Measurements from ENCODE around the gene SRGAP2C. TPM values are rescaled to one million over a fixed set of nuclear protein-coding genes. Genes with fewer than 3 reads are reported as not detected.
"Not testable (repeated sequence)": the region's sequence is repeated elsewhere in the genome, so short reads cannot be mapped to it uniquely, and the experiment has no call there.

SRGAP2C gene
- total RNA-seq, 4 donors from 2014 or later: 4.1 to 8.7 (median 6.6) TPM

DNA sequence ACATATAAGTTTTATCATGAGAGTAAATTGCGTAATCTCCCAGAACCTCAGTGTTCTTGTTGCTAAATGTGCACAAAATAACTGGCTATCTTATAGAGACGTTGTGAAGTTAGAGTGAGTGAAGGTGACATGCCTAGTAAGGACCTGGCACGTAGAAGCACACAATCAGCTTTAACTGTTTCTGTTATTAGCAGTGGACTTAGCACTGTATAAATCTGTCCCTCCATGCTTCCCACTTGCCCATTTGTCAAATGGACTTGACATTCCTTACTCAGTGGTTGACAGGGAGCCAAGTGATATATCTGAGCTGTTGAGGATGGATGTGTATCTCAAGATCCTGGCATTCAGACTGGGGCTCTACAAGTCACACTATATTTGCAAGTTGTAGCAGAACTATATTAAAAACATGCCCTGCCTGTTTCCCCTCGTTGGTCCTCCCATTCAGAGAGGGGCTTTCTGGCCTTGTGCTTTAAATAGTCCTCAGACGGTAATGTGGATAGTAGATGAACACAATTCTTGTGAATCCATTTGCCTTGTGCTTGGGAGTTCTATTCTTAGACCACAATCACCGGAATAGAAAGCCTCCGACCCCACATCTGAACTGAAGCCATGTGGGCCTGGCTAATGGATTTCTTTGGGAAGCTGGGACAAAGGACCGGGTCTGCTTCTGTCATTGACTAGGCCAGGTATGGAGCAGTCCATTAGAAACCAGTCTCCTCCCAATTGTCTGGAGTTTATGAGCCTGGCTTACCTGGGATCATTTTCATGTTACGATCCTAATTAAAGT is 43.0 kb downstream of the SRGAP2C start:
- H3K4me1 ChIP-seq; H3K27me3 ChIP-seq; H3K27ac ChIP-seq; DNase-seq; H3K36me3 ChIP-seq; H3K9me3 ChIP-seq; in situ Hi-C loops (cut with MboI; ENCODE audit: low pct_ligation_motif_present in 1 of 4, low pct_unique_long_range_greater_than_20kb in 1 of 4, low sequenced_read_pairs in 3 of 4); H3K4me3 ChIP-seq; intact Hi-C loops (cut with DNase I; ENCODE audit: low total_unique reads): not testable (repeated sequence)
- WGBS, 2 donors (ENCODE audit: low coverage in 1 of 2): 48% methylated on average over 3 of the region's 9 CpGs; no CpG with 5 or more reads in 1 of the 2 donors

DNA sequence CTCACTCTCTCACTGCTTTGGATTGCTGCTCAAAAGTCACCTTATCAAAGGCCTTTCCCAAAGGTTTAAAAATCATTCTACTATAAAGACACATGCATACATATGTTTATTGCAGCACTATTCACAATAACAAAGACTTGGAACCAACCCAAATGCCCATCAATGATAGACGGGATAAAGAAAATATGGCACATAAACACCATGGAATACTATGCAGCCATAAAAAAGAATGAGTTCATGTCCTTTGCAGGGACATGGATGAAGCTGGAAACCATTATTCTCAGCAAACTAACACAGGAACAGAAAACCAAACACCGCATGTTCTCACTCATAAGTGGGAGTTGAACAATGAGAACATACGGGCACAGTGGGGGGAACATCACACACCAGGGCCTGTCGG is 45.9 kb downstream of the SRGAP2C start:
- H3K36me3 ChIP-seq; H3K9me3 ChIP-seq; DNase-seq; H3K4me1 ChIP-seq; H3K27me3 ChIP-seq; H3K27ac ChIP-seq; H3K4me3 ChIP-seq; in situ Hi-C loops (cut with MboI; ENCODE audit: low pct_ligation_motif_present in 1 of 4, low pct_unique_long_range_greater_than_20kb in 1 of 4, low sequenced_read_pairs in 3 of 4); intact Hi-C loops (cut with DNase I; ENCODE audit: low total_unique reads): not testable (repeated sequence)
- WGBS, 2 donors (ENCODE audit: low coverage in 1 of 2): 55 to 82% methylated on average over 1 of the region's 4 CpGs

DNA sequence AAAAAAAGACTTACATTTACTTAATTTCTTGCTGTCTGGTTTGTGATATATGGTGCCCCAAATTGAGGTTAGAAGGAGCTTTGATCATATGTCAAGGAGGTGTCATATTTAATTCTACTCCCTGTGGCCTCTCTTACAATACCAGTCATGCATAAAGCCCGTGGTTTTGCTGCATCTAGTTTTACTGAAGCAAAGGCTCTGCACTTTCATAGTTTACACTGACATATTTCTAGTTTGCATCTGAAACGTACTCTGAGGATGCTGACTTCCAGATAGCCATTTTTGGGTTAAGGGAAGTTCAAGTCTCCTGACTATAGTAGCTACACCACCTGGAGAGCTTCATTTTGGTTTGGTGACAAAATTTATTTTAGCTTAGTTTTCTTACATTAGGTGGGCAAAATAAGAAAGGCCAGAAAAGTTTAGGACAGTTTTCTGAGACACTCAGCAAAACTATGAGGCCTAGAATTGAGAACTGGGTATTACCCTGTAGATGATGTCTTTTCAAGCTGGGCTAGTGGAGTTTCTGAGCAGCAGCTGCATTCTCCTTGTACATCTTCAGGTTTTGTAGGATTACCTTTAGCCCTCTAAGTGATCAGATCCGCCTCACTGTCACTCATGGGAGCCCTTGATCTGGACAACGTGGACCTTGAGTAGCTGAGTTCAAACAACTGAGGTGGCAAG is 47.8 kb downstream of the SRGAP2C start:
- H3K27ac ChIP-seq; H3K36me3 ChIP-seq; H3K4me1 ChIP-seq; DNase-seq; intact Hi-C loops (cut with DNase I; ENCODE audit: low total_unique reads); in situ Hi-C loops (cut with MboI; ENCODE audit: low pct_ligation_motif_present in 1 of 4, low pct_unique_long_range_greater_than_20kb in 1 of 4, low sequenced_read_pairs in 3 of 4); H3K9me3 ChIP-seq; H3K27me3 ChIP-seq; H3K4me3 ChIP-seq: not testable (repeated sequence)
- WGBS, 2 donors (ENCODE audit: low coverage in 1 of 2): 35% methylated on average over 2 of the region's 4 CpGs; no CpG with 5 or more reads in 1 of the 2 donors

DNA sequence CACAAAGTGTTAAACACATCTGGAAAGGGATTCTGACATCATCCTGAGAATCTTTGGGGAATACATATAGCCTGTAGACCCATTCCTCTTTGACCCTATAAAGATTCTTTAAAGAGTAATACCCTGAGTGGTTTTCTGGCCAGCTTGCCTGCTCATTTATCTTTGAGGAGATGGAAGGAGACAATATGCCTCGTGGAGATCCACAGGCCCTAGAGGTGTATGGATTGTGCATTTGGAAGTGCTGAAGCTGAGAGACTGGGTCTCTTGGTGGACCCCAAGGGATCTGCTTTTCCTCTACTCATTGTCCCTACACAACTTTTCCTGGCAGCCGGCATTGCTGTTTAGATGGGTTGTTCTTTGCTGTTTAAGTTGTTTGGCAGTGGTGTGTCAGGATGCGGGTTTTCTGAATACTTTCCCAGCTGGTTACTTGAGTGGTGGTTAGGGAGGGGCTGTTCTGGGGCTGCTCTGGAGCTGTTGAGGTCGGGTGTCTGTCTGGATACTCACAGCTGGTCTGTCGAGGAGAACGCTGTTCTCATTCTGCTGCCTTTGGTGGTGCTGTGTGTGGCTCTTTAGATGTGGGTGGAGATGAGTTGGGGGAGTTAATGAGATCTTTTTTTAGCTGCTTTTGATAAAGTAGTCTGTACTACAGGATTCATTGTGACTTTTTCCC is 49.5 kb downstream of the SRGAP2C start:
- H3K4me3 ChIP-seq; H3K27me3 ChIP-seq; H3K4me1 ChIP-seq; intact Hi-C loops (cut with DNase I; ENCODE audit: low total_unique reads); in situ Hi-C loops (cut with MboI; ENCODE audit: low pct_ligation_motif_present in 1 of 4, low pct_unique_long_range_greater_than_20kb in 1 of 4, low sequenced_read_pairs in 3 of 4); H3K9me3 ChIP-seq; DNase-seq; H3K36me3 ChIP-seq; H3K27ac ChIP-seq: not testable (repeated sequence)
- WGBS, 2 donors (ENCODE audit: low coverage in 1 of 2): no CpG with 5 or more reads among the region's 6 CpGs

DNA sequence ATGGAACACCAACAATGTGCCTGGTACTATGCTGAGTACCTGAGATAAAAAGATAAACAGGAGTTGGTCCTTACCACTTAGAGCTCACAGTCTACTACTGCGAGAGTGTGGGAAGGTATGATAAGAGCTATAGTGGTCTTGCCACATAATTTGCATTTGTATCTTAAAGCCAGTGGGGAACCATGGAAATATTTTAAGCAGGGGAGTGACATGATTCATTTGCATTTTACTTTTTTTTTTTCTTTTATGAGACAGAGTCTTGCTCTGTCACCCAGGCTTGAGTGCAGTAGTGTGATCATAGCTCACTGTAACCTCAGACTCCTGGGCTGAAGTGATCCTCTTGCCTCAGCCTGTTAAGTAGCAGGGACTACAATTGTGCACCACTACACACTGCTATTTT is 53.6 kb downstream of the SRGAP2C start:
- in situ Hi-C loops (cut with MboI; ENCODE audit: low pct_ligation_motif_present in 1 of 4, low pct_unique_long_range_greater_than_20kb in 1 of 4, low sequenced_read_pairs in 3 of 4); H3K36me3 ChIP-seq; H3K4me1 ChIP-seq; H3K4me3 ChIP-seq; H3K27ac ChIP-seq; H3K27me3 ChIP-seq; DNase-seq; H3K9me3 ChIP-seq; intact Hi-C loops (cut with DNase I; ENCODE audit: low total_unique reads): not testable (repeated sequence)
- WGBS, 2 donors (ENCODE audit: low coverage in 1 of 2): 88% methylated on average over 1 of the region's 1 CpG; no CpG with 5 or more reads in 1 of the 2 donors

DNA sequence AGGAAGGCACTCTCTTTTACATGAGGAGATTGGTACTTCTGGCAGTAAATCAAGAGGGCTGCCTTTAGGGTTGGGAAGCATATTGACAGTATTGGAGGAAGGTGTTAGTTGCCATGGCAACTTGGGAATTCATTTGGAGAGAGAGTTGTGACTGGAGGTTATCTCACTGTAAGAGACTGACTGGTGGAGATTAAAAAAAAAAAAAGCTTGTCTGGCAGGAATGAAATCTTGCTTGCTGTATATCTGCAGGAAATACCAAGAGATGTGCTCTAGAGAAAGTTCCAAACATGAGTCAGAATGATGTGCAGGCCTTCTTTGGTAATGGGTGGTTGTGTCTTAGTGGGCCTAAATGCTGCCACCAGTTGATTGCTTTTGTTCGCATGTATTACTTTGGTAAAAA is 59.1 kb downstream of the SRGAP2C start:
- in situ Hi-C loops (cut with MboI; ENCODE audit: low pct_ligation_motif_present in 1 of 4, low pct_unique_long_range_greater_than_20kb in 1 of 4, low sequenced_read_pairs in 3 of 4): not testable (repeated sequence)

DNA sequence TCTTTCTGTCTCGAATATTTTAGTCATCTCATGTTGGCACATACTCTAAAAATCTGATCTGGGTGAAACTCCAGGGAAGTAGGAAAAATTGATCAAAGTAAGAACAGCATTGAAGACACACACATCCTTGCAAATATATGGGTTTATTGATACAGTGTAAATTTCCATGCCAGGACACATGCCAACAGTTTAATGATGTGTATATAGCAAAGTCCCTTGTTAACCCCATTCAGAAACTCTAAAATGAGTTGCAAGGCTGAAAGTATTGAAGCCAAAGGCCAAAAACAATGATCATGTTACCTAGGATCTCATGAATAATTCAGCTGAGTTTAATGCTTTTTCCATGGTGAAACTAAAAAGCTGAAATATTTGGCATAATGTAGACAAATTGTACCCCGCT is 61.6 kb downstream of the SRGAP2C start:
- intact Hi-C loops (cut with DNase I; ENCODE audit: low total_unique reads); H3K36me3 ChIP-seq; H3K4me3 ChIP-seq; H3K27ac ChIP-seq; H3K9me3 ChIP-seq; H3K4me1 ChIP-seq; DNase-seq; H3K27me3 ChIP-seq; in situ Hi-C loops (cut with MboI; ENCODE audit: low pct_ligation_motif_present in 1 of 4, low pct_unique_long_range_greater_than_20kb in 1 of 4, low sequenced_read_pairs in 3 of 4): not testable (repeated sequence)
- WGBS, 2 donors (ENCODE audit: low coverage in 1 of 2): no CpG with 5 or more reads among the region's 2 CpGs

More for the DNA sequence above, 59.1 kb downstream of the SRGAP2C start:
- DNase-seq; H3K27me3 ChIP-seq; H3K27ac ChIP-seq; intact Hi-C loops (cut with DNase I; ENCODE audit: low total_unique reads); H3K4me1 ChIP-seq; H3K36me3 ChIP-seq; H3K9me3 ChIP-seq; H3K4me3 ChIP-seq: not testable (repeated sequence)
- whole genome bisulfite sequencing, 2 donors (ENCODE audit: low coverage in 1 of 2): no CpG with 5 or more reads among the region's 1 CpG

DNA sequence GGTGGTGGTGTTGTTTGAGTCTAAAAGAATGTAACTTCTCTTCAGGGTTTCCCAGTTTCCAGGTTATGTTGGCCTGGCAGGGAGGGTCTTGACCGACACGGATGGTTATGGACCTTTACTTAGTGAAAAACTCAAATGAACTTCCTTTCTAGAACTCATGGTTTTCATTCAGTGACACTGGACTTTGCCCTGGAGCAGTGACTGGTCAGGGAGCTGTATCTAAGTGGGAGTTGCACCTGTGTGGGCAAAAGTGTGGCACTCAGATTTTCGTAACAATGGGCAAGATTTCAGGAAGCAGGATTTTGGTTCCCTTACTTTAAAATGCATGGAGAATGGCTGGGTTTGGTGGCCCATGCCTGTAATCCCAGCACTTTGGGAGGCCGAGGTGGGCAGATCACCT is 67.9 kb downstream of the SRGAP2C start:
- DNase-seq; H3K27me3 ChIP-seq; intact Hi-C loops (cut with DNase I; ENCODE audit: low total_unique reads); in situ Hi-C loops (cut with MboI; ENCODE audit: low pct_ligation_motif_present in 1 of 4, low pct_unique_long_range_greater_than_20kb in 1 of 4, low sequenced_read_pairs in 3 of 4); H3K27ac ChIP-seq; H3K9me3 ChIP-seq; H3K4me3 ChIP-seq; H3K36me3 ChIP-seq; H3K4me1 ChIP-seq: not testable (repeated sequence)
- WGBS, 2 donors (ENCODE audit: low coverage in 1 of 2): no CpG with 5 or more reads among the region's 4 CpGs

DNA sequence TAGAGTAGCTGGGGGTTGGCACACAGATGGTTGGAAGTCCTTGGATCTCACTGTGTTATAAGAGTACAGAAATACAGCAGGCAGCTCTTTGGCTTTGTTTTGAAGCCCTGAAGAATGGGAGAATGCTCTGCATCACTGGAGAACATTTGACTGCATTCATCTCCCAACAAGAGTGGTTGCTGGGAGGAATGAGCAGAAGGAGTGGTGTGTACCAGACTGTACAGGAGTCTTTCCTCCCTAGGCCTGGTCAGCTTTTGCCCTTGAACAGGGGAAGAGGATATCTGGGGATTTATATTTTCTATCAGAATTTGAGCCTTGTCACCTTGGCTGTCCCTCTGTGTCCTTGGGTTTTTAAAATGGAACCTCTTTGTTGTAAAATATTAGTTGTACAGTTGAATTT is 69.8 kb downstream of the SRGAP2C start:
- H3K9me3 ChIP-seq; H3K27me3 ChIP-seq; H3K27ac ChIP-seq; H3K4me3 ChIP-seq; in situ Hi-C loops (cut with MboI; ENCODE audit: low pct_ligation_motif_present in 1 of 4, low pct_unique_long_range_greater_than_20kb in 1 of 4, low sequenced_read_pairs in 3 of 4); H3K4me1 ChIP-seq; intact Hi-C loops (cut with DNase I; ENCODE audit: low total_unique reads); DNase-seq; H3K36me3 ChIP-seq: not testable (repeated sequence)

DNA sequence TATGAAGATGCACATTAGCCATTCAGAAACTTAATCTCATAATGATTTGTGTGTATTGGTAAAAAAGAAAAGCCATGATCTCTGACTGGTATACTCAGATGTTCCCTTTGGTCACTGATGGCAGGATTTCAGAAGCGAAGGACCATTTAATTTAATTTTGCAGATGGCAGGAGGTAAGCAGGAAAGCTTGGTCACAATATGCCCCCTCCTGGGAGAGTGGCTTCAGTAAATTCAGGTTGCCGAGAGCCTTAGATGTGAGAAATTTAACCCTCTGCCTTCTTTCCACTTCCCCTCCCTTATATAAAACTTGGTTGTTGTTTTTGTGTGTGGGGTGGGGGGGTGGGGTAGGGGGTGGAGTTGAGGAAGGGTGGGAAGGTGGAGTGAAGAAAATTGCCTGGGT is 72.9 kb downstream of the SRGAP2C start:
- H3K9me3 ChIP-seq; intact Hi-C loops (cut with DNase I; ENCODE audit: low total_unique reads); H3K4me1 ChIP-seq; H3K4me3 ChIP-seq; in situ Hi-C loops (cut with MboI; ENCODE audit: low pct_ligation_motif_present in 1 of 4, low pct_unique_long_range_greater_than_20kb in 1 of 4, low sequenced_read_pairs in 3 of 4); H3K36me3 ChIP-seq; H3K27ac ChIP-seq; DNase-seq; H3K27me3 ChIP-seq: not testable (repeated sequence)
- WGBS, 2 donors (ENCODE audit: low coverage in 1 of 2): no CpG with 5 or more reads among the region's 2 CpGs
